Colonic mucosa (tissue), 4 donors: ENCODE results near the gene PLTP. TPM values are rescaled to one million over a fixed set of nuclear protein-coding genes. Genes with fewer than 3 reads are reported as not detected.

Source experiments
- DNase-seq: peaks from one replicate; pipeline ENCODE4 v3.0.0-alpha.2; 2020
- H3K27ac ChIP-seq: fragments of 200-600 bp; one replicate; pipeline ENCODE4 v1.8.0; 2021
- H3K27me3 ChIP-seq: fragments of 200-600 bp; one replicate; pipeline ENCODE4 v1.8.0; 2021
- H3K36me3 ChIP-seq: fragments of 200-600 bp; one replicate; pipeline ENCODE4 v1.8.0; 2021
- H3K4me1 ChIP-seq: fragments of 200-600 bp; one replicate; pipeline ENCODE4 v1.8.0; 2021; ENCODE audit warnings: mild to moderate bottlenecking
- H3K4me3 ChIP-seq: fragments of 200-600 bp; one replicate; pipeline ENCODE4 v1.8.0; 2021
- H3K9ac ChIP-seq, 2 donors: one replicate each; pipeline ENCODE4 v1.7.0; 2013; ENCODE audit warnings: control low read depth in 2 of 2, low read depth in 2 of 2, low read length in 2 of 2
- H3K9me3 ChIP-seq: fragments of 200-600 bp; one replicate; pipeline ENCODE4 v1.8.0; 2021
- intact Hi-C: fragments of 100-400 bp; cut with DNase I; formaldehyde crosslinking; loops from one replicate; pipeline ENCODE4 v1.14.1; 2022
- total RNA-seq, 2 donors: library from RNA; stranded (reverse); fragmentation: NEBNext Ultra II Directional in 1 of 2; extraction: Animal tissue kit (Norgen Biotek cat#: 25700) in 1 of 2; gene quantifications; one replicate each; pipeline ENCODE4 v1.2.1, GENCODE V29; 2021
- TF ChIP-seq, protein P1 (sequence below): fragments of 200-600 bp; IDR thresholded peaks from one replicate; pipeline ENCODE4 v1.8.0; 2022; ENCODE audit warnings: antibody characterized with exemption, mild to moderate bottlenecking
- donor health status: healthy.
- donor health status: DM: no; HTN: no; CAD: no.
- donor health status: DM: no; HTN: no; CAD: no.

The PLTP gene
- total RNA-seq, 2 donors from 2014 or later: 17.4 to 36.2 TPM

DNA sequence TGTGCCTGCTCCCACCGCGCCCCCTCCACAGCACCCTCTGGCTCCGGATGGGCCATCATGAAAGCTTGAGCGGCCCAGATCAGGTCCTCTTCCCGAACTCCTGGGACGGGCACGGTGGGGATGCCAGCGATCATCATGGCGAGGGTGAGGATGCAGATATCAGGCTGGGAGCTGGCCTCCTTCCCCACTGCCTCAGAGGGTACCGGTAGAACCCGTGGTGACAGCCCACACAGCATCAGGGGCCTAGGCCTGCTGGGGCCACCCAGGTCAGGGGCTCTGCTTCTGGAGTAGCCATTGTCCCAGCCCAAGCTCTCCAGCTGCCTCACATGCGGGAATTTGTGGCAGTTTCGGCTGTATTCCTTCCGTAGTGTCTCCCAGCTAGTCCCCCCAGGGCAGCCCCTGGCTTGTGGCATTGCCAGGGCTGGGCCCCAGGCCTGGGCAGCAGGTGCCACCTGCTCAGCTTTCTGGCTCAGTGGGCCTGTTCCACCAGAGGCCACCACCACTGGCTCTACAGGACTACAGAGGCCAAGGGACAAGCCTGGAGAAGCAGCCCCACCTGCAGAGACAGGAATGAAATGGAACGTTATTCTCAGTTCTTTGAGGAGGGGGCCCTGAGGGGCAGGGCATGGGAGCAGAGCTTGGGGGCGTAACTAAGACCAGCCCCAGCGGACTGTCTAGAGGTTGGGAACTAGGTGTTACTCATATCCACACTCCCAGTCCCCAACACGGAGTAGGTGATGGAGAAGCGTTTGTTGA, 25.2 kb downstream of the PLTP start:
- H3K36me3 ChIP-seq: peaks cover 6% of the 10 kb centered on the region
- H3K4me3 ChIP-seq: no peak overlapping the region
- TF ChIP-seq, protein P1, sequence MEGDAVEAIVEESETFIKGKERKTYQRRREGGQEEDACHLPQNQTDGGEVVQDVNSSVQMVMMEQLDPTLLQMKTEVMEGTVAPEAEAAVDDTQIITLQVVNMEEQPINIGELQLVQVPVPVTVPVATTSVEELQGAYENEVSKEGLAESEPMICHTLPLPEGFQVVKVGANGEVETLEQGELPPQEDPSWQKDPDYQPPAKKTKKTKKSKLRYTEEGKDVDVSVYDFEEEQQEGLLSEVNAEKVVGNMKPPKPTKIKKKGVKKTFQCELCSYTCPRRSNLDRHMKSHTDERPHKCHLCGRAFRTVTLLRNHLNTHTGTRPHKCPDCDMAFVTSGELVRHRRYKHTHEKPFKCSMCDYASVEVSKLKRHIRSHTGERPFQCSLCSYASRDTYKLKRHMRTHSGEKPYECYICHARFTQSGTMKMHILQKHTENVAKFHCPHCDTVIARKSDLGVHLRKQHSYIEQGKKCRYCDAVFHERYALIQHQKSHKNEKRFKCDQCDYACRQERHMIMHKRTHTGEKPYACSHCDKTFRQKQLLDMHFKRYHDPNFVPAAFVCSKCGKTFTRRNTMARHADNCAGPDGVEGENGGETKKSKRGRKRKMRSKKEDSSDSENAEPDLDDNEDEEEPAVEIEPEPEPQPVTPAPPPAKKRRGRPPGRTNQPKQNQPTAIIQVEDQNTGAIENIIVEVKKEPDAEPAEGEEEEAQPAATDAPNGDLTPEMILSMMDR: no peak
- no peaks in the 10 kb centered on the region for H3K27me3 ChIP-seq
- no peak overlapping the region for H3K9ac ChIP-seq
- intact Hi-C loops: loop anchor here (10.0 kb wide), 1 partner anchor 62 kb away; the partner anchor contains the start of gene TNNC2
- H3K4me1 ChIP-seq: peaks cover 1% of the 10 kb centered on the region
- no peak overlapping the region for H3K27ac ChIP-seq
- H3K9me3 ChIP-seq: no peaks in the 10 kb centered on the region
- no peak for DNase-seq

DNA sequence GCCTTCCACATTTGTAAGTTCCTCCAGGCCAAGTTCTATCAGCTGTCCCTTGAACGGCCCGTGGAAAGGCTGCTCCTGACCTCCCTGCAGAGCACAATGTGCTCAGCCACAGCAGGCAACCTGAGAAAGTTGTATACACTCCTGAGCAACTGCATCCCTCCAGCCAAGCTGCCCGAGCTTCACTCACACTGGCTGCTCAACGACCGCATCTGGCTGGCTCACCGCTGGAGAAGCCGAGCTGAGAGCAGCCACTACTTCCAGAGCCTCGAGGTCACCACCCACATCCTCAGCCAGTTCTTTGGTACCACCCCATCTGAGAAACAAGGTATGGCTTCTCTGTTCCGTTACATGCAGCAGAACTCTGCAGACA, 28.9 kb downstream of the PLTP start:
- H3K27ac ChIP-seq: no peak overlapping the region
- TF ChIP-seq, protein P1: no peak
- no peaks in the 10 kb centered on the region for H3K4me1 ChIP-seq
- no peaks in the 10 kb centered on the region for H3K27me3 ChIP-seq
- H3K4me3 ChIP-seq: no peak overlapping the region
- peaks cover 6% of the 10 kb centered on the region for H3K36me3 ChIP-seq
- no peaks in the 10 kb centered on the region for H3K9me3 ChIP-seq
- no peak overlapping the region for H3K9ac ChIP-seq
- intact Hi-C loops: loop anchor here (10.0 kb wide), 1 partner anchor 58 kb away; the partner anchor contains the start of gene TNNC2
- no peak for DNase-seq

DNA sequence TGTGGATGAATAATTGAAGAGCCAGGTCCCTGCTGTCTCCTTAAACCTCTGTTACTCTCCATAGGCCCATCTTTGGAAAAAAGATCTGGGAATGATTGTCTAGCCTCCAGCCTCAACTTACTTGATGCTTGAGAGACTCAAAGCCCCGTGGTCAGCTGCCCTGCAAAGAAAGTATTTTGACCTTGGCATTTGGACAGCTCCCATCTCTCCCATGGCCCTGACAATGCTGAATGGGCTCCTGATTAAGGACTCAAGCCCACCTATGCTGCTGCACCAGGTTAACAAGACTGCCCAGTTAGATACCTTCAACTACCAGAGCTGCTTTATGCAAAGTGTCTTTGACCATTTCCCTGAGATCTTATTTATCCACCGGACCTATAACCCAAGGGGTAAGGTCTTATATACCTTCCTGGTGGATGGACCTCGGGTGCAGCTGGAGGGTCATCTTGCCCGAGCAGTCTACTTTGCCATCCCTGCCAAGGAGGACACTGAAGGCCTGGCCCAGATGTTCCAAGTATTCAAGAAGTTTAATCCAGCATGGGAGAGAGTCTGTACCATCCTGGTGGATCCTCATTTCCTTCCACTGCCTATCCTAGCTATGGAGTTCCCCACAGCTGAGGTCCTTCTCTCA, 29.4 kb downstream of the PLTP start:
- H3K9me3 ChIP-seq: no peaks in the 10 kb centered on the region
- no peaks in the 10 kb centered on the region for H3K27me3 ChIP-seq
- no peak overlapping the region for H3K4me3 ChIP-seq
- intact Hi-C loops: loop anchor here (10.0 kb wide), 1 partner anchor 58 kb away; the partner anchor contains the start of gene TNNC2
- no peaks in the 10 kb centered on the region for H3K4me1 ChIP-seq
- H3K9ac ChIP-seq: no peak overlapping the region
- H3K27ac ChIP-seq: no peak overlapping the region
- peaks cover 6% of the 10 kb centered on the region for H3K36me3 ChIP-seq
- TF ChIP-seq, protein P1: no peak
- no peak for DNase-seq

DNA sequence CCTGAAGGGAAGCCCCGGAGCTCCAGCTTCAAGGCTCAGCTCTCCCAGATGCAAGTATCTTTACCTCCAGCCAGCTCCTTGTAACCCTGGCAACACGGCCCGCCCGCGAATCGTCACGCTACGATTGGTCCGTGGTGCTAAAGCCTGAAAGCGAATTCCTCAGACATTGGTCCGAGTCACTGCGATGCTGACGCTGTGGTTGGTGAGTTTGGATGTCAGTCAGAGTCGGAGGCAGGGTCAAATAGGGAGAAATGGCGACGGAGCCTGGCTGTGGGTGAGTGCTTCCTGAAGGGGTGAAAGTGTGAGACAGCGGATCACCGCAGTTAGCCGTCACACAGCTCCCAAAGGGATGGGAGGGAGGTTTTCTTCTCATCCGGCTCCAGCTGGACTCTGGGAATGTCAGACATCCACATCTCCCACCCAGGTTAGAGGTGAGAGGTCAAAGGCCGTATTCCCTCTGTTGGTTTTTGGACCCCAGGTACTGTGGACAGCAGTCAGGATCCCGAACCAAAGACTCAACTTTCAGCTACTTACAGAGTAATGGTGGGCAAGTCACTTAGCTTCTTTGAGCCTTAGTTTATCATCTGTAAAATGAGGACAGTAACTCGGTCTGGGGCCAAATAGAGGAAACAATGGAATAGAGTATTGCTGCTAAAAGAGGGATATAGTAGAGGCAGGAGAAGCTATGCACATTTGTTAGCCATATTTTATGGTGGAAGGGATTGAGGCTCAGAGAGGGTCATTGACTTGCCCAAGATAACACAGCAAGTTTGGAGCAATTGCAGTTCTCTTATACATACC, 30.8 kb downstream of the PLTP start, which contains the start of gene ZSWIM1:
TSS of gene ZSWIM1 (plus strand) at position 240 of the 801 bp plus-strand sequence. CDS start 1,366 bp downstream, outside the sequence.
- H3K4me3 ChIP-seq: peak within 1 kb of the TSS; percentile 51
- TF ChIP-seq, protein P1: no peak

DNA sequence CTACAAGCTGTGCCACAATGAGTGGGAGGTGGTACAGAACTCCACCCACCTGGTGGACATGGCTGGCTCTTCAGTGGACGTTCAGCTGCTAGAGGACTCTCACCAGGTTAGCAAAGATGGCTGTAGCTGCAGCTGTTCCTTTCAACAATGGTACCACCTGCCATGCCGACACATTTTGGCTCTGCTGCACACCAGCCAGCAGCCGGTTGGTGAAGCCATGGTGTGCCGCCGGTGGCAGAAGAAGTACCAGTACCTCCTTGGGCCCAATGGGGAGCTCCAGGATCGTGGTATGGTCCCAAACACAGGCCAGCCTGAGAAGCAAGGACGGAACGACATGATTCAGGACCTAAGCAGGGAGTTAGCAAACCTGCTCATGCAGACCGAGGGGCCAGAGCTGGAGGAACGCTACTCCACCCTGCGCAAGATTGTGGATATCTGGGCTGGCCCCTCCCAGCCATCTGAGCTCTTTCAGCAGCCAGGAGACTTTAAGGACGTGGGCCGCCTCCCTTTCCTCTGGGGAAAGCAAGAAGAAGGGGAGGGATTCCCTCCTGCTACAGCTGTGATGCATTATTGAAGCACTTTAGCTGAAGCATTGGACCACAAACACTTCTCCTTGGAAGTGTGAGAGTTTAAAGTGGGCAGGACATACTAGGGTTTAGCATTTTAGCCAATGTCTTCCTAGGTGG, 33.7 kb downstream of the PLTP start:
- Histone ChIP-seq H3K4me3 (no peak overlapping the region), H3K9ac (no peak overlapping the region), H3K27me3 (no peaks in the 10 kb centered on the region), H3K36me3 (peaks cover 6% of the 10 kb centered on the region), H3K4me1 (no peaks in the 10 kb centered on the region), H3K27ac (no peak overlapping the region), H3K9me3 (no peaks in the 10 kb centered on the region)
- intact Hi-C loops: no loop called here
- DNase-seq: no peak
- TF ChIP-seq, protein P1: no peak

More for the DNA sequence above, 30.8 kb downstream of the PLTP start, which contains the start of gene ZSWIM1:
- H3K9me3 ChIP-seq: no peaks in the 10 kb centered on the region
- no peaks in the 10 kb centered on the region for H3K27me3 ChIP-seq
- peaks cover 6% of the 10 kb centered on the region for H3K36me3 ChIP-seq
- H3K9ac ChIP-seq: peak within 1 kb of the TSS; percentile 71 to 100
- peak within 1 kb of the TSS; percentile 46 for H3K27ac ChIP-seq
- intact Hi-C loops: loop anchor here (10.0 kb wide), 1 partner anchor 56 kb away; the partner anchor contains the start of gene TNNC2
- H3K4me1 ChIP-seq: no peaks in the 10 kb centered on the region
- peak; percentile 100 for DNase-seq
